Left lung (tissue), 10 donors: ENCODE results near the gene MRPS34. TPM values are rescaled to one million over a fixed set of nuclear protein-coding genes. Genes with fewer than 3 reads are reported as not detected.

Experiments
- ATAC-seq: fragments of 200-7000 bp; cut with Tn5 transposase; one replicate; pipeline ENCODE4 v1.9.1; 2020; ENCODE audit warnings: moderate library complexity
- DNase-seq, 4 donors: peaks; one replicate each; pipeline ENCODE4 v3.0.0-alpha.2; 2013 to 2020
- H3K27ac ChIP-seq, 2 donors: fragments of 200-600 bp; sonication (generic) in 1 of 2; one replicate each; pipeline versions ENCODE4 v1.5.0 to v1.8.0; 2020 to 2021
- H3K27me3 ChIP-seq, 2 donors: fragments of 200-600 bp; sonication (generic) in 1 of 2; one replicate each; pipeline versions ENCODE4 v1.5.0 to v1.8.0; 2020 to 2021
- H3K36me3 ChIP-seq, 2 donors: fragments of 200-600 bp; sonication (generic) in 1 of 2; one replicate each; pipeline versions ENCODE4 v1.5.0 to v1.8.0; 2020 to 2021
- H3K4me1 ChIP-seq, 2 donors: fragments of 200-600 bp; one replicate each; pipeline ENCODE4 v1.8.0; 2021
- H3K4me3 ChIP-seq, 2 donors: fragments of 200-600 bp; sonication (generic) in 1 of 2; one replicate each; pipeline versions ENCODE4 v1.5.0 to v1.8.0; 2020 to 2021; ENCODE audit warnings: mild to moderate bottlenecking in 1 of 2
- H3K9me3 ChIP-seq, 2 donors: fragments of 200-600 bp; sonication (generic) in 1 of 2; one replicate each; pipeline versions ENCODE4 v1.5.0 to v1.8.0; 2020 to 2021
- intact Hi-C, 2 donors: fragments of 100-400 bp; cut with DNase I; formaldehyde crosslinking; loops; one replicate each; pipeline versions ENCODE4 v1.11.2 to v1.14.2; 2022
- polyA plus RNA-seq, 6 donors: library from polyadenylated mRNA; unstranded; fragments of 120-200 nt; gene quantifications; one replicate each; pipeline ENCODE4 v1.2.1, GENCODE V29; 2013; ENCODE audit not compliant: insufficient read length in 6 of 6
- total RNA-seq, 2 donors: library from RNA; stranded (reverse); fragmentation: NEBNext Ultra II Directional; extraction: Animal tissue kit (Norgen Biotek cat#: 25700); gene quantifications; one replicate each; pipeline ENCODE4 v1.2.1, GENCODE V29; 2021
- TF ChIP-seq, protein P1 (sequence below), 2 donors: fragments of 200-600 bp; sonication (generic) in 1 of 2; IDR thresholded peaks; one replicate each; pipeline versions ENCODE4 v1.5.0 to v1.8.0; 2021; ENCODE audit warnings: antibody characterized with exemption in 2 of 2
- donor health status: DM: no; HTN: yes; CAD: no.
- donor health status: DM: no; HTN: no; CAD: no.

MRPS34 gene
- total and polyA plus RNA-seq, 8 donors: 47.5 to 91.5 (median 64.1) TPM

DNA sequence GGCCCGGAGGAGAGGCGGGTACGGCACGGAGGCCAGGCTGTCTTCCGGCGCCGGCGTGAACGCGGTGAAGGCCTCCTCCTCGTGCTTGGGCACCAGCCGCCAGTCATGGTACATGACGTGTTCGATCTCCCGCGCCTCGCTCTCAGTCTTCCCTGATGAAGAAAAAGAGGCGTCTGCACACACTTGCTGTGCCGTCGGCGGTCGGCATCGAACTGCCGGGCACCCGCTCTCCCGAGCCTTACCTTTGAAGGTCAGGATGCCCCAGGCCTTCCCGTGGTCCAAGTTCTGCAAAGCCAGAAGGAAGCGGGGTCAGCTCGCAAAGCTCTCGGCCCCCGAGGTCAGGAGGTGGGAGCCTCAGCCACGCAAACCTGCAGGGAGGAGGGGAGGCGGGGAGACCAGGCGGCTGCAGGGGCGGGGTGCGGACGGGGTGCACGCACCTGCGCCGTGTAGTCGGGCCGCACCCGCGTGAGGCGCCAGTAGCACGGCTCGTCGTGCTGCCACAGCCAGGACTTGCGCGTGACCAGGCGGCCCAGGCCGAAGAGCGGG lies 499 bp downstream of the MRPS34 start, which contains the start of gene EME2:
Gene EME2 (plus strand): TSS at position 449 of the 546 bp plus-strand sequence. CDS start 418 bp downstream, outside the sequence.
- DNase-seq (no peak), ATAC-seq (peak; percentile 3)
- Histone ChIP-seq H3K4me1 (peaks cover 24 to 47% of the 10 kb centered on the region in 2 donors), H3K4me3 (peak within 1 kb of the TSS; percentile 86 to 93), H3K27me3 (no peaks in the 10 kb centered on the region), H3K9me3 (no peaks in the 10 kb centered on the region), H3K27ac (peak within 1 kb of the TSS; percentile 89 to 93), H3K36me3 (peaks cover 0 to 49% of the 10 kb centered on the region in 2 donors)
- intact Hi-C loops: no loop called here
- TF ChIP-seq, protein P1, sequence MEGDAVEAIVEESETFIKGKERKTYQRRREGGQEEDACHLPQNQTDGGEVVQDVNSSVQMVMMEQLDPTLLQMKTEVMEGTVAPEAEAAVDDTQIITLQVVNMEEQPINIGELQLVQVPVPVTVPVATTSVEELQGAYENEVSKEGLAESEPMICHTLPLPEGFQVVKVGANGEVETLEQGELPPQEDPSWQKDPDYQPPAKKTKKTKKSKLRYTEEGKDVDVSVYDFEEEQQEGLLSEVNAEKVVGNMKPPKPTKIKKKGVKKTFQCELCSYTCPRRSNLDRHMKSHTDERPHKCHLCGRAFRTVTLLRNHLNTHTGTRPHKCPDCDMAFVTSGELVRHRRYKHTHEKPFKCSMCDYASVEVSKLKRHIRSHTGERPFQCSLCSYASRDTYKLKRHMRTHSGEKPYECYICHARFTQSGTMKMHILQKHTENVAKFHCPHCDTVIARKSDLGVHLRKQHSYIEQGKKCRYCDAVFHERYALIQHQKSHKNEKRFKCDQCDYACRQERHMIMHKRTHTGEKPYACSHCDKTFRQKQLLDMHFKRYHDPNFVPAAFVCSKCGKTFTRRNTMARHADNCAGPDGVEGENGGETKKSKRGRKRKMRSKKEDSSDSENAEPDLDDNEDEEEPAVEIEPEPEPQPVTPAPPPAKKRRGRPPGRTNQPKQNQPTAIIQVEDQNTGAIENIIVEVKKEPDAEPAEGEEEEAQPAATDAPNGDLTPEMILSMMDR (IDR thresholded peaks at IDR 0.05): no peak

DNA sequence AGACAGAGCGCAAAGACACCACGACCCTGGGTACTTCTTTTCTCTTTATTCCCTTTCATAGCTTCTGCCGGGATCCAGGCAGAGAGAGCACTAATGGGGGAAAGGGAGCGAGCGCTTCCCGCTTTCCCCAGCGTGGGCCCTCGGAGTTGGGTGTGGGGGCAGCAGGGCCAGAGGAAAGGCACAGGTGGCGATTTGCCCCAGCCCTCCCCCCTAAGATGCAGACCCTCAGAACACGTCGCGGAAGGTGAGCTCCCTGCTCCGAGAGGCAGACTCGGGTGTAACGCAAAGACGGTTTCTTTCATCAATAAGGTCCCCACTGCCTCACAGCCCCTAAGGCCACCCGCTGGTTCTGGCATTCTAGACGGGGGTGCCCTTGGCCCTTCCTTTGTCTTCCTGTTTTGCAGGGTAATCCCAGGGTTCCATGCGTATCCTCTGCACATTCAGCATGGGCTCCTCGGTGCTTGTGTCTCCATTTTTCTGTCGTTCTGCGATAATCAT lies 1.0 kb downstream of the MRPS34 start:
- no peak for ATAC-seq

DNA sequence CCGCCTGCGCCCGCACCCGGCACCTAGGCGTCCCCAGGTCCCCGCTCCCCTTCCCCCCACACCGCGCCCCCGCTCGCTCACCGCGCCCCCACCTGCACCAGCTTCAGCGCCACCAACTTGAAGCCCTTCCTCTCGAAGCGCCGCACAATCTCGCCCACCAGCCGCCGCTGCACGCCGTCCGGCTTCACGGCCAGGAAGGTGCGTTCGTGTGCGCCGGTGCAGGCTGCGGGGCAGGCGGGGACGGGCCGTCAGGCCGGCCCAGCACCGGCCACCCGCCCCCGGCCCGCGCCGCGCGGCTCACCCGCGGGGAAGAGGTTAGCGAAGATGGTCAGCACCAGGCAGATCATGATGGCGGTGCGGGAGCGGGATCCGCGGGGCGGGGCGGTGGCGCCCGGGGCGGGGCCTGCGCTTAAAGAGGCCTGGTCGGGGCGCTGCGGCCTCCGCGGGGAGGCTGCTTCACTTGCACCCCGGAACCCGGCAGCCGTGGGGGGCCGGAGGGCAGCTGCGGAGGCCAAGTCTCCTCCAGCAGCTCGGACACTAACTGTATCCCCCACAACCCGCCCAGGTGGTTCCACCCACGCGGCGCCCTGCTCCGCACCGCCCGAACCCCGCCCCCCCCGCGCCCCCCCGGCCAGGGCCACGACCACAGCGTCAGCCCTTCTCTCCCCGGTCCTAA lies 1.6 kb downstream of the MRPS34 start, which contains the start of gene NME3:
Gene NME3 (minus strand): TSS at position 356 of the 676 bp plus-strand sequence. CDS start 9 bp downstream, at position 347.
- DNase-seq (peak; percentile 60 to 97 (median 74)), ATAC-seq (peak; percentile 54)
- peak within 1 kb of the TSS; percentile 86 to 93 for H3K4me3 ChIP-seq
- H3K4me1 ChIP-seq: peaks cover 24 to 47% of the 10 kb centered on the region in 2 donors
- TF ChIP-seq, protein P1 (IDR thresholded peaks at IDR 0.05): no peak
- H3K27ac ChIP-seq: peak within 1 kb of the TSS; percentile 89 to 93
- H3K36me3 ChIP-seq: peaks cover 0 to 49% of the 10 kb centered on the region in 2 donors
- H3K27me3 ChIP-seq: no peaks in the 10 kb centered on the region
- no peaks in the 10 kb centered on the region for H3K9me3 ChIP-seq
- intact Hi-C loops: no loop called here

More for the DNA sequence above, 1.0 kb downstream of the MRPS34 start:
- Histone ChIP-seq H3K4me3 (peak overlapping the region; percentile 86 to 93), H3K27me3 (no peaks in the 10 kb centered on the region), H3K4me1 (peaks cover 24 to 47% of the 10 kb centered on the region in 2 donors), H3K9me3 (no peaks in the 10 kb centered on the region), H3K27ac (peak overlapping the region; percentile 89 to 93), H3K36me3 (peaks cover 0 to 49% of the 10 kb centered on the region in 2 donors)
- no peak for DNase-seq
- intact Hi-C loops: no loop called here
- TF ChIP-seq, protein P1 (IDR thresholded peaks at IDR 0.05): no peak

DNA sequence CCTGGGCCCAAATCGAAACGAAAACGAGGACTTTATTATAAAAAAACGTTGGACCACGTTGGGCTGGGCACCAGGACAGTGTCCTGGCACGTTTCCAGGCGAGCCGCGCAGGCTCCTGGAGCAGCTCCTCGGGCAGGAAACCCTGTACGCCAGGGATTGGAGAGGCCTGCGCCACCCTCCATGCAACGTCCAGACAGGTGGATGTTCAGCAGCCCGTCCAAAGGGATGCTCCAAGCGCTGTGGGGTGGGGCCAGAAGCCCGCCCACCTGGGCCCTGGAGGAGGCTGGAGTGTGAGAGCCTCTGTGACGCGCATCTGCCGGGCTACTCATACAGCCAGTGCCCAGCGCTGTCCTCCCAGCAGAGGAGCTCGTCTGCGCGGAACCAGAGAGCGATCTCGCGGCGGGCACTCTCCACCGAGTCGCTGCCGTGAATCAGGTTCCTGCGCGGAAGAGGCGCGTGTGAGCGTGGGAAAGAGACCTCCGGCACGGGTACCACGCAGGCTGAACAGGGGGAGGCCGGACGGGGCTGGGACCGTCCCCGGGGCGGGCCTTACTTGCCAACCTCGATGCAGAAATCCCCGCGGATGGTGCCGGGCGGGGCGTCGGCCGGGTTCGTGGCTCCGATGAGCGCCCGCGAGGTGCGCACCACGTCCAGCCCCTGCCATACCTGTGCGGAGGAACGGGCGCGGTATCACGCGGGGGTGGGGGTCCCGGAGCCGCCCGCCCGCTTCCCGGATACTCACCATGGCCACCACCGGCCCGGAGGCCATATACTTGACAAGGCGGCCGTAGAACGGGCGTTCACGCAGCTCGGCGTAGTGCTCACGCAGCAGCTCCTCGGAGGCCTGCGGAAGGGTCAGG lies 2.4 kb downstream of the MRPS34 start:
- peak; percentile 7 for ATAC-seq
- Histone ChIP-seq H3K27me3 (no peaks in the 10 kb centered on the region), H3K4me3 (peak overlapping the region; percentile 86 to 93), H3K36me3 (peaks cover 0 to 49% of the 10 kb centered on the region in 2 donors), H3K27ac (peak overlapping the region; percentile 62 to 93), H3K9me3 (no peaks in the 10 kb centered on the region), H3K4me1 (peaks cover 24 to 47% of the 10 kb centered on the region in 2 donors)
- TF ChIP-seq, protein P1 (IDR thresholded peaks at IDR 0.05): no peak
- peak in 2 of 4 donors; percentile 40 to 61 for DNase-seq
- intact Hi-C loops: no loop called here
